IPS-15b (cell line): Measurements from ENCODE around the gene LTC4S.
"Not testable (repeated sequence)": the region's sequence is repeated elsewhere in the genome, so short reads cannot be mapped to it uniquely, and the experiment has no call there.

Experiments used
- H3K27me3 ChIP-seq: one replicate; pipeline ENCODE4 v1.6.1; 2013; ENCODE audit warnings: low read length; ENCODE audit not compliant: control insufficient read depth, insufficient read depth
- H3K36me3 ChIP-seq: one replicate; pipeline ENCODE4 v1.6.1; 2013; ENCODE audit warnings: low read length; ENCODE audit not compliant: control insufficient read depth, insufficient read depth
- H3K4me1 ChIP-seq: one replicate; pipeline ENCODE4 v1.6.1; 2013; ENCODE audit warnings: mild to moderate bottlenecking, low read length; ENCODE audit not compliant: control insufficient read depth, insufficient read depth
- H3K4me3 ChIP-seq: one replicate; pipeline ENCODE4 v1.5.1; 2013; ENCODE audit warnings: low read depth, low read length
- H3K9ac ChIP-seq: one replicate; pipeline ENCODE4 v1.6.1; 2013; ENCODE audit warnings: low read depth, mild to moderate bottlenecking, low read length
- H3K9me3 ChIP-seq: one replicate; pipeline ENCODE4 v1.6.1; 2013; ENCODE audit warnings: mild to moderate bottlenecking, low read length; ENCODE audit not compliant: control insufficient read depth, insufficient read depth

The LTC4S gene

GRCh38 chr5:179827680-179828079 is 33.9 kb downstream of the LTC4S start:
- Histone ChIP-seq H3K9ac (no peak overlapping the region), H3K4me1 (peaks cover 9% of the 10 kb centered on the region), H3K9me3 (no peaks in the 10 kb centered on the region), H3K36me3 (peaks cover 59% of the 10 kb centered on the region), H3K4me3 (no peak overlapping the region), H3K27me3 (no peaks in the 10 kb centered on the region)

- no peak overlapping the region for H3K4me3 ChIP-seq
- H3K9ac ChIP-seq = no peak overlapping the region
- peaks cover 59% of the 10 kb centered on the region for H3K36me3 ChIP-seq
- peaks cover 5% of the 10 kb centered on the region for H3K4me1 ChIP-seq
- H3K9me3 ChIP-seq = no peaks in the 10 kb centered on the region
- no peaks in the 10 kb centered on the region for H3K27me3 ChIP-seq
These were observed 35.1 kb downstream of the LTC4S start for GRCh38 chr5:179828756-179829421.

GRCh38 chr5:179829732-179830435 is 36.1 kb downstream of the LTC4S start:
- H3K9me3 ChIP-seq = no peaks in the 10 kb centered on the region
- H3K4me3 ChIP-seq = no peak overlapping the region
- H3K9ac ChIP-seq = no peak overlapping the region
- peaks cover 5% of the 10 kb centered on the region for H3K4me1 ChIP-seq
- no peaks in the 10 kb centered on the region for H3K27me3 ChIP-seq
- peaks cover 52% of the 10 kb centered on the region for H3K36me3 ChIP-seq

GRCh38 chr5:179830818-179831468 is 37.2 kb downstream of the LTC4S start:
- Histone ChIP-seq H3K36me3 (peaks cover 42% of the 10 kb centered on the region), H3K4me3 (no peak overlapping the region), H3K27me3 (no peaks in the 10 kb centered on the region), H3K9ac (no peak overlapping the region), H3K4me1 (peaks cover 5% of the 10 kb centered on the region), H3K9me3 (no peaks in the 10 kb centered on the region)

- no peaks in the 10 kb centered on the region for H3K27me3 ChIP-seq
- no peak overlapping the region for H3K4me3 ChIP-seq
- H3K9me3 ChIP-seq = no peaks in the 10 kb centered on the region
- H3K9ac ChIP-seq = no peak overlapping the region
- H3K4me1 ChIP-seq = peaks cover 5% of the 10 kb centered on the region
- peaks cover 48% of the 10 kb centered on the region for H3K36me3 ChIP-seq
These were observed 38.4 kb downstream of the LTC4S start for GRCh38 chr5:179832039-179832745.

GRCh38 chr5:179833056-179833708 is 39.4 kb downstream of the LTC4S start:
- Histone ChIP-seq H3K4me1 (peaks cover 5% of the 10 kb centered on the region), H3K9ac (no peak overlapping the region), H3K36me3 (peaks cover 57% of the 10 kb centered on the region), H3K27me3 (no peaks in the 10 kb centered on the region), H3K4me3 (no peak overlapping the region), H3K9me3 (no peaks in the 10 kb centered on the region)

- Histone ChIP-seq H3K9me3 (no peaks in the 10 kb centered on the region), H3K36me3 (peaks cover 56% of the 10 kb centered on the region), H3K4me3 (no peak overlapping the region), H3K9ac (no peak overlapping the region), H3K4me1 (peaks cover 4% of the 10 kb centered on the region), H3K27me3 (no peaks in the 10 kb centered on the region)
These were observed 39.9 kb downstream of the LTC4S start for GRCh38 chr5:179833709-179834070.

- no peaks in the 10 kb centered on the region for H3K27me3 ChIP-seq
- no peak overlapping the region for H3K4me3 ChIP-seq
- peaks cover under 1% of the 10 kb centered on the region for H3K4me1 ChIP-seq
- H3K9ac ChIP-seq = no peak overlapping the region
- no peaks in the 10 kb centered on the region for H3K9me3 ChIP-seq
- peaks cover 52% of the 10 kb centered on the region for H3K36me3 ChIP-seq
These were observed 40.3 kb downstream of the LTC4S start for GRCh38 chr5:179834120-179834519.

- H3K4me3 ChIP-seq, H3K4me1 ChIP-seq, H3K27me3 ChIP-seq, H3K9me3 ChIP-seq, H3K9ac ChIP-seq: not testable (repeated sequence)
- H3K36me3 ChIP-seq = peaks cover 57% of the 10 kb centered on the region
These were observed 41.1 kb downstream of the LTC4S start for GRCh38 chr5:179834871-179835270.

- H3K9me3 ChIP-seq = no peaks in the 10 kb centered on the region
- H3K4me1 ChIP-seq = no peaks in the 10 kb centered on the region
- no peak overlapping the region for H3K4me3 ChIP-seq
- no peaks in the 10 kb centered on the region for H3K27me3 ChIP-seq
- H3K9ac ChIP-seq = no peak overlapping the region
- H3K36me3 ChIP-seq = peaks cover 60% of the 10 kb centered on the region
These were observed 42.6 kb downstream of the LTC4S start for GRCh38 chr5:179836225-179837019.
